Stomach (tissue), 4 donors: ENCODE data around the gene EMD.
"Not testable (repeated sequence)": the region's sequence is repeated elsewhere in the genome, so short reads cannot be mapped to it uniquely, and the experiment has no call there.

Experiments used
- CTCF ChIP-seq, 7 experiments: fragments of 450-650 bp in 4 of 7; fragments of 200-600 bp in 3 of 7; sonication (generic) in 3 of 7; IDR thresholded peaks; one replicate each; pipeline ENCODE4 v1.5.1; 2016 to 2019; ENCODE audit warnings: antibody characterized with exemption in 7 of 7, control low read depth in 2 of 7, mild to moderate bottlenecking in 1 of 7
- POLR2A ChIP-seq, 4 donors: fragments of 450-650 bp; IDR thresholded peaks; one replicate each; pipeline ENCODE4 v1.6.1; 2016; ENCODE audit warnings: antibody characterized with exemption in 4 of 4, control low read depth in 2 of 4, mild to moderate bottlenecking in 1 of 4, moderate library complexity in 1 of 4
- POLR2AphosphoS5 ChIP-seq, 3 donors: sonication (generic); formaldehyde crosslinking; IDR thresholded peaks; one replicate each; pipeline ENCODE4 v1.6.1; 2016; ENCODE audit warnings: antibody characterized with exemption in 3 of 3

- not testable (repeated sequence) for TF ChIP-seq CTCF, POLR2A, POLR2AphosphoS5 (IDR thresholded peaks at IDR 0.05)
Measured at GRCh38 chrX:154389812-154390747, 11.0 kb downstream of the EMD start.
